ENCODE results near the gene DEXI. TPM values are rescaled to one million over a fixed set of nuclear protein-coding genes. Genes with fewer than 3 reads are reported as not detected.
"Not testable (repeated sequence)": the region's sequence is repeated elsewhere in the genome, so short reads cannot be mapped to it uniquely, and the experiment has no call there.

The DEXI gene
- polyA plus RNA-seq, 4 donors, result 40.6 to 57.3 (median 45.0) TPM

DNA sequence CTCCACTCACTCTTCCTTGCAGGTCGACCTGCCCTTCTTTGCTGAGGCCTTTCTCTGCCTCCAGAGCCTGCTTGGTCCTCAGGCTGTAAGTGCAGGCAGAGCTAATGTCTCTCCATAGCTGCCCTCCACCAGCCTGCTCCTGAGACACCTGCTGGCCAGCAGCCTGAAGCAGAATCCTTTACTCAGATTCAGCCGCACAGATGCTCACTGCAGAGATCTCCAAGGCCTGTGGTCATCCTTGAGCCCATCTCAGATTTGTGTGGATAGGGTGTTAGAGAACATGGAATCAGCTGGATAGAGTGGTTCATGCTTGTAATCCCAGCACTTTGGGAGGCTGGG is 11.5 kb downstream of the DEXI start:
- no peak for DNase-seq (ENCODE audit: low read depth in 4 of 4, low spot score in 2 of 4)

DNA sequence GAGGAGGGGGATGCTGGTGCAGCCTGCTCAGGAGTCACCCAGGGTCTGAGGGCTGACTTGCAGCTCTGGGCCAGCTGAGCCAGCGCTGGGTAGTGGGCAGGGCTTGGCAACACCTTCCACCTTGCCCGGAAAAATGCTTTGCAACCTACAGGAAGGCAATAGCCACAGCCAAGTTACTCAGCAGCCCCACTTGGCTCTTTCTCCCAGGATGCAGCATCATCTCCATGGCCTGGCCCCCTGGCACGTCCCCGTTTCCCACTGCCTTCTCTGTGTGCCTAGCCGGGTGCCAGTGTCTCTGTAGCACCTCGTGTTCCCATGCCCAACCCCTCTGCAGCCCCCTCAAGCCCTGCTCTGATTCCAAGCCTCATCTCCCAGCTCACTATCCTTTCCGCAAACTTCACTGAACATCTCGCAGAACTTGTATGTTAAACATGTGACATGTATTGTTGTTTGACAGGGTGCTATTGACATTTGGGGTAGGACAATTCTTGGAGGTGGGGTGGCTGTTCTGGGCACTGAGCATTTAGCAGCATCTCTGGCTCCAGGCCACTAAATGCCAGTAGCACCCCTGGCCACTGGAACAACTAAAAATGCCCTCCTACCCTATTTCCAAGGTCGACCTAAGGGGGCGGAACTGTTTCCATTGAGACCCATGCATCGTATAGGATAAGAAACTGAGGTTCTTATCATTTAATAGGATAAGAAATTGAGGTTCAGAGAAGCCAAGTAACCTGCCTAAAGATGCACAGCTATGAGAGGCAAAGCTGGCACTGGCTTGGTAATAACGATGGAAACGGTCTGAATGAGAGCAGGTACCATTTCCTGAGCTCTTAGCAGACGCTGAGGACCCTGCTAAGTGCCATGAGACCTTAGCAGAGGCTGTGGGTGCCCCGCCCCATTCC is 12.2 kb downstream of the DEXI start:
- DNase-seq (ENCODE audit: low read depth in 4 of 4, low spot score in 2 of 4), result no peak

DNA sequence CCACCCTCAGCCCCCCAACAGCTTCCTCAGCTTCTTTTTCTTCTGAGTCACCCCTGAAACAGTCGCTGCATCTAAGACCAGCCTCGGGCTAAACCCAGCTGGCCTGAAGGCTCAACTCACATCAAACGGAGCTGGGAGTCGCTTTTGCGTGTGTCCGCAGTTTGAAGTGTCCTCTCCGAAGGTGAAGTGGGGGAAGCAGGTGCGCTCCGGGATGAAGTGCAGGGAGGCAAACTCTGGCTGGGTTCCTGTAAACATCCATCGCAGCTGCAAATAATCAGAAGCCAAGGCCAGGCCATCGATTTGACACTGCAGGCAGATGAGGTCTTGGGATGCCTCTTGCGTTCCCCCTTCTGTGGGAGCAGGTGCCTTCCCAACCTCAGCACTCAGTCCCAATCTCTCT is 13.2 kb downstream of the DEXI start:
- DNase-seq (ENCODE audit: low read depth in 4 of 4, low spot score in 2 of 4), result not testable (repeated sequence)

DNA sequence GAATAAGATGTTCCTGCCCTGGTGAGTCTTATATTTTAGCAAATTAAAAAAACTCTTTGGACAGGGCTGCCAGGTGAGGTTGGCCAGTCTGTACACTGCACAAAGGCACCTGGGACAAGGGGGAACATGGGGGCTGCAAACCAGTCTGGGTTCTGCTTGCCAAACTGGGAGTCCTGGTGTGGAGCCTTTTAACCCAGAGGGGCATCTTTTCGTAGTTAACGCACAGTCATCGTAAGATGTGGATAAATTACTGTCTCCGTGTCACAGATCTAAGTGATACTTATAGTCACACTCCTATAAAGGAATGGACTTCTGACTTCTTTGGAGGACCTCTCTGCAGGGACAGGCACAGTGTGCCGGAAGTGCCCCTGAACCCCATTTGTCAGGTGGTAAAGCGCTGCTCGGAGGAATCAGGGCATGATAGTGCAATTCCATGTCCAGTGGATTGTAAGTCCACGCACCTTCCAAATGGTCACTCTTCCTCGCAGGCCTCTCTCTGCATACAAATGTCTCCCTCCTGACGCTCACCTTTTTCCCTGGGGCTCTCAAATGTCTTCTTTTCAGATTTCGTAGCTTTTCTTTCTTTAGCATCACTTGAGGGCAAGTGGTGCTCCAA is 14.7 kb downstream of the DEXI start:
- no peak for DNase-seq (ENCODE audit: low read depth in 4 of 4, low spot score in 2 of 4)

DNA sequence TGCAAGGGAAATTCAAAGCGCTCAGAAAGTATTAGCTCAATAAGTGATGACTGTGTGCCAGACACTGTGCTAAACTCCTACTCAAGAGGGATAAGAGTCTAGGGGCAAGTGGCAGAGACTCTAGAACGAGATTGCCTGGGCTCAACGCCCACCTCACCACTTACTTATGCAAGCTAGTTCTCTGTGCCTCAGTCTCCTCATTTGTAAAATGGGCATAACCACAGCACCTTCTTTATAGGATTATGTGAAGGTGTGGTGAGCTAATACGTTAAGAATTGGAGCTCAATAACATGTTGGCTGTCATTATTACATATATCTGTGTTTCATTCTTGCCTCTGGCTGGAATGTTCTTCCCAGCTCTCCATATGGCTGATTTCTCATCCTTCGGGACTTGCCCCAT is 15.4 kb downstream of the DEXI start:
- no peak for DNase-seq (ENCODE audit: low read depth in 4 of 4, low spot score in 2 of 4)

DNA sequence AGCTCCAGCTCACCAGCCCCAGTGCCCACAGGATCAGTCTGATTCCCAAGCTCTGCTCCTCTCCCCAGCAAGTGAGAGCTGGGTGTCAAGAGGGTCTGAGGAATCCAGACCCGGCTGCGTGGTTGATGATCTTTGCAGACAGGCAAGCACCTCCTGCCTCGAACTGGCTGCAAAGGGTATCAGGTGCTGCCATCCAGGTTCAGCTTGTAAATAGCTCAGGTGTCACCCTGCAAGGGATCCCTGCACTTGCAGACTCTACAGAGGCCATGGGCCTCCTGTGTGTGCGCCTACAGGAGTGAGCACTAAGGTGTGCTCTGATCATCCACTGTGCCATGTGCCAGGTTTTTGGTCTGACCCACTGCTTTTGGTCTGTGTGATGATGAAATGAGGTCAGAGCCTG is 16.2 kb downstream of the DEXI start:
- DNase-seq (ENCODE audit: low read depth in 4 of 4, low spot score in 2 of 4), result no peak

DNA sequence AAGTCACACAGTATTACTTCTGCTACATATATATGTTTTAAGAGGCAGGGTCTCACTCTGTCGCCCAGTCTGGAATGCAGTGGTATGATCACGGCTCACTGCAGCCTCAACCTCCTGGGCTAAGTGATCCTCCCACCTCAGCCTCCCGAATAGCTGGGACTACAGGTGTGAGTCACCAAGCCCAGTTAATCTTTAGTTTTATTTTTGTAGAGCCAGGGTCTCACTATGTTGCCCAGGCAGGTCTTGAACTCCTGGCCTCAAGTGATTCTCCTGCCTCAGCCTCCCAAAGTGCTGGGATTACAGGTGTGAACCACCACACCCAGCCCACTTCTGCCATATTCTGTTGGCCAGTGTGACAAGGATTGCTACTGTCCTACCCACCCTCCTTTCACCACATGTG is 17.0 kb downstream of the DEXI start:
- not testable (repeated sequence) for DNase-seq (ENCODE audit: low read depth in 4 of 4, low spot score in 2 of 4)

DNA sequence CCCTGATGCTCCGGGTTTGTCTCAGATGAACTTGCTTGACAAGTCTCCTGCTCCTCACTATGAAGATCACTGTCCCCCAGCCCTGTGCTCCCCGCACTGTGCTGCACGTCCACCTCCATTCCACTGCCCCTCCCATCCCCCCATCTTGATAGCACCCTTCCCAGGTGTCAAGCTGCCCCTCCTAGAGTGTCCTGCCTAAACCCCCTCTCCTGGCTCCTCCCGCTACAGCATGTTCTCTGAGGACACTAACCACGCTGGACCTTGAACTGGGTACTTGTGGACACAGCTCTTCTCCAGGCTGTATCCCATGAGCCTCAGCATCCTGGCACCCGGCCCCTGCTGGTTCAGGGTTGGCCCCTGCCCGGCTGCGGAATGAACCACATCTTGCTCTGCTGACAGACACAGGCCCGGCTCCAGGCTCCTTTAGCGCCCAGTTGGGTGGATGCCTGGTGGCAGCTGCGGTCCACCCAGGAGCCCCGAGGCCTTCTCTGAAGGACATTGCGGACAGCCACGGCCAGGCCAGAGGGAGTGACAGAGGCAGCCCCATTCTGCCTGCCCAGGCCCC is 18.5 kb downstream of the DEXI start:
- DNase-seq (ENCODE audit: low read depth in 4 of 4, low spot score in 2 of 4), result no peak

DNA sequence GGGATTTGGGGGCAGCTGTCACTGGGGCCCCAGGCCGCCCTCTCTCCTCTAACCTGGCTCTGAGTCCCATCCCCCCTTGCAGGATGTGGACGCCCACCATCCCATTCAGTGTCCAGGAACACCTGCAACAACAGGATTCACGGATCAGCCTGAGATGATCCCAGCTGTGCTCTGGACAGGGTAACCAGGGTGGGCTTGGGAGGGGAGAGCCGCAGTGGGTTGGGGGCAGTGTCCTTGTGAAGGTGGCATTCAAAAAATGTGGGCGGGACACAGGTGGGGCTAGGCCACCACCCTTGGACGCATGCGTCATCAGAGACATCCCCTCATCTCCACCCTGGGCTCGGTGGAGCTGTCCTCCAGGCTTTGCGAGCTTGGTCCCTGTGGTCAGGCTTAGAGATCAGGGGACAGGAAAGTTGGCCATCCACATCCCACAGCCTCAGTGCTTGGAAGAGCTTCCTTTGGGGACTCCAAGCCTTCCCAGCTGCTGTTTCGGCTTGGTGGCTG is 19.1 kb downstream of the DEXI start:
- no peak for DNase-seq (ENCODE audit: low read depth in 4 of 4, low spot score in 2 of 4)

DNA sequence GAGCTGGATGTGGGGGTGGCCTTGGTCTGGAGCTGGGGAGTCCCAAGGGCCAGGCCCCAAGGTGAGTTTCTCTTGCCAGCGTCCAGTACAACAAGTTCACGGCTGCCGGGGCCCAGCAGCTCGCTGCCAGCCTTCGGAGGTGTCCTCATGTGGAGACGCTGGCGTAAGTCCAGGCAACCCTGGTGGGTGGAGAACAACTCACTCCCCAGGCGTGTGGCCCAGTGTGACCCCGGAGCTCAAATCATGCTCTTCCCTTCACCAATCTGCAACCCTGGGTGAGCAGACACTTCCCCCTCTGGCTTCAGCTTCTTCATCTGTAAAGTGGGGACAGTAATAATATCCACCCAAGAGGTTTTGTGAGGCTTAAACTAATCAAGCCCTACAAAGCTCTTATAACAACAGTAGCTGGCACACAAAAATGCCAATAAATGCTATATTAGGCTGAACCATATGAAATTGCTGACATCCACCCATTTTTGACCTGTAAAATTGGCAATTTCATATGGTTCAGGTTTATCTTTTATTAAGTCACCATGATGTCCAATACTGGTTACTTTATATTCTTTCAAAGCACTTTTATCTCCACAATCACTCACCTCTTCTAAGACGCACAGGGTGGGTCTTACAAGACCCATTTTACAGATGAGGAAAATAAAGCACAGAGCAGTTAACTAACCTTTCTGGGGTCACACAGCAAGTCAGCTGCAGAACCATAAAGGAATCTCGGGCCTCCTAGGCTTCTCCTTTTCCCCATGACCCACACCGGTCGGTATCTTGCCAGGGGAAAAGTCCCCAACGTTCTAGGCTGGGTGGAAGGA is 19.7 kb downstream of the DEXI start:
- DNase-seq (ENCODE audit: low read depth in 4 of 4, low spot score in 2 of 4), result no peak

DNA sequence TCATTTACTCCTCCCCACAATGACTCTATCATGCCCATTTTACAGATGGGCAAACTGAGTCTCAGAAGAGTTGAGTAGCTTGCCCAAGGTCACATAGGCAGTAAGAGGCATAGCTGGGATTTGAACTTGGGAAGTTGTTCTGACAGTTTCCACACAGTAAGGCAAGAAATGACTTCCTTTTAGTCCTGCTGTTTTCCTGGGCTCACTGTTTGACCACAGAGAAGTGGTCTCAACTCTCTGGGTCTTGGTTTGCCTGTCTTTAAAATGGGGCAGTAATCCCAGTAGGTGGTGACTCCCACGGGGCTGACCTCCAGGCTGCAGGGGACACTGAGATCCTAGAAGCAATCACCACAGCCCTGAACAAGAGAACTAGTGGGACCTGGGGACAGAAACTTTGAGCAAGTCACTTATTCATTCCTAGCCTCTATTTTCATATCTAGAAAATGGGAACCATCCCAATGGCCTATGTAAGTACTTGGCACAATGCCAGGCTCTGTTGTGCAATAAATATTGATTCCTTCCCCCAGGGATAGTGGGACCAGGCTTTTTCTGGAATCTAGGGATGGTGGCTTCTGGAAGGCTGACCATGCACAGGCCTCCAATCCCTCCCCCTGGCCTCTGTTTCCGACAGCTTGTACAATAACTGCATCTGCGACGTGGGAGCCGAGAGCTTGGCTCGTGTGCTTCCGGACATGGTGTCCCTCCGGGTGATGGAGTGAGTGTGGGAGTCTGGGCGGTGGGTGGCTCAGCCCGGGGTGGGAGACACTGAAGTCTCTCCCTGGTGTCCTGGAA is 20.5 kb downstream of the DEXI start:
- DNase-seq (ENCODE audit: low read depth in 4 of 4, low spot score in 2 of 4), result no peak

DNA sequence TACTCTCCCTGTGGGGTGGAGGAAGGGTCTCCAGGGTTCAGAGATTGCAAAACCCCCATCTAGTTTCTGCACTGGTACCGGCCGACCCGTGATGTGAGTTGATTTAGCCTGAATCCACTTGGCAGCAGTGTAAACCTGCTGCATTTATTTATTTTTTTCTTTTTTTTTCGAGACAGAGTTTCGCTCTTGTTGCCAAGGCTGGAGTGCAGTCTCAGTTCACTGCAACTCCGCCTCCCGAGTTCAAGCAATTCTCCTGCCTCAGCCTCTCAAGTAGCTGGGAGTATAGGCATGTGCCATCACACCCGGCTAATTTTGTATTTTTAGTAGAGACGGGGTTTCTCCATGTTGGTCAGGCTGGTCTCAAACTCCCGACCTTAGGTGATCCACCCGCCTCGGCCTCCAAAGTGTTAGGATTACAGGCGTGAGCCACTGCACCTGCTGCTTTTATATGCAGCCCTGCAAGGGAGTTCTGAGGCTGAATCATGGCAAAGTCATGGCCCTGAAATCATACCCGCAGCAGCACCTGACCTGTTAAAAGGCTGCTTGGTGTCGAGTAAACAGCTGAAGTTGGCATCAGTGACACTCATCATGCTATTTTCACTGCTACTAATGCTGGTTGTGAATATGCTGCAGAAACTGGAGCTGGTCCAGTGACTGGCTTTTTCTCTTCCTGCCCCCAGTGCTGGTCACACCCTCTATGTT is 21.4 kb downstream of the DEXI start:
- no peak for DNase-seq (ENCODE audit: low read depth in 4 of 4, low spot score in 2 of 4)

DNA sequence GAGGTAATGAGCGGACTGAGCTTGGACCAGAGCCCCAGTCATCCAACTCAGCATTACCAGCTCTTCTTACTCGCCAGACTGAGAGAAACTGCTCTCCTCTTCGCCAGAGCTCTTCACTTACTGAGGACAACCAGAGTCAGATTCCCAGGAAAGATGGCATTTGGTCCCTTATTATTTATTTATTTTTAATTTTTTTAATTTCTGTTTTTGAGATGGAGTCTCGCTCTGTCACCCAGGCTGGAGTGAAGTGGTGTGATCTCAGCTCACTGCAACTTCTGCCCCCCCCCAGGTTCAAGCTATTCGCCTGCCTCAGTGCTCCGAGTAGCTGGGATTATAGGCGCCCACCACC is 23.3 kb downstream of the DEXI start:
- DNase-seq (ENCODE audit: low read depth in 4 of 4, low spot score in 2 of 4), result no peak

DNA sequence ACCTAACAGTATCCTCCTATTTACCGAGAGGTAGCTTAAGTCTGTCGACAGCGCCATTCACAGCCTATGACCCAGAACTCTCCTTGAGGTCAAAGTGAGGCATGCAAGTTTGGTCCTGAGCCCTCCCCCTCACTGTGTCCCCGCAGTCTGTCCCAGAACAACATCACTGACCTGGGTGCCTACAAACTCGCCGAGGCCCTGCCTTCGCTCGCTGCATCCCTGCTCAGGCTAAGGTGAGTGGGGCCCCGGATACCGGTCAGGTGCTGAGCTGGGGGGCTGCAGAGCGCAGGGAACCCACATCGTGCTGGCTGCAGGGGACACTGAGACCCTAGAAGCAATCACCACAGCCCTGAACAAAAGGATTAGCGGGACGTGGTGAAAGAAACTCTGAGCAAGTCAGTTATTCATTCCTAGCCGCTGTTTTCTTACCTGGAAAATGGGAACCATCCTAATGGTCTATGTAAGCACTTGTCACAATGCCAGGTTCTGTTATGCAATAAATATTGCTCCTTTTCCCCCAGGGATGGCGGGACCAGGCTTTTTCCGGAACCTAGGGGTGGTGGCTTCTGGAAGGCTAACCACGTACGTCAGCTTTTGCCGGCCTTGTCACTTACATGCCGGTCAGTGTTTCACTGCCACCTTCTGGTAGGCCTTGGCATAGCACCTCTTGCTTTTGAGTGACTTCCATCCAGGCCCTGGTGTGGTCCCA is 23.8 kb downstream of the DEXI start:
- DNase-seq (ENCODE audit: low read depth in 4 of 4, low spot score in 2 of 4), result peak; percentile 74 to 86 (median 86)

DNA sequence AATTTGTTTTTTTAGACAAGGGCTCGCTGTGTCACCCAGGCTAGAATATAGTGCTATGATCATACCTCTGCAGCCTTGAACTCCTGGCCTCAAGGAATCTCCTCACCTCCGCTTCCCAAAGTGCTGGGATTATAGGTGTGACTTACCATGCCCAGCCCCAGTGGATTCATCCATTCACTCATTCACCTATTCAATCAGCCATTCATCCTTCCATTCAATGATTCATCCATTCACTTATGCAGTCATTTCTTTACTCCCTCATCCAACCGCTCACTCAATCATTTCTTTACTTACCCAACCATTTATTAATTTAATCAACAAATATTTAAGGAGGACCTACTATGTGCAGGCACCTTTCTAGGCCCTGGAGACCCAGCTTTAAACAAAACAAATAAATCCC is 25.7 kb downstream of the DEXI start:
- DNase-seq (ENCODE audit: low read depth in 4 of 4, low spot score in 2 of 4), result no peak

DNA sequence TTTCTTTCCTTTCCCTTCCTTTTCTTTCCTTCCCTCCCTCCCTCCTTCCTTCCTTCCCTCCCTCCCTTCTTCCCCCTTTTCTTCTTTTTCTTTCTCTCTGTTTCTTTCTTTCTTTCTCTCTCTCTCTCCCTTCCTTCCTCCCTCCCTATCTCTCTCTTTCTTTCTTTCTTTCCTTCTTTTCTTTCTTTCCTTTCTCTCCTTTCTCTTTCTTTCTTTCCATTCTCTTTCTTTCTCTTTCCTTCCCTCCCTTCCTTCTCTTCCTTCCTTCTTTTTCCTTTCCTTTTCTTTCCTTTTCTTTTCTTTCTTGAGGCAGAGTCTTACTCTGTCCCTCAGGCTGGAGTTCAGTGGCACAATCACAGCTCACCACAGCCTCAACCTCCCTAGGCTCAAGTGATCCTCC is 31.0 kb downstream of the DEXI start:
- DNase-seq (ENCODE audit: low read depth in 4 of 4, low spot score in 2 of 4), result no peak

DNA sequence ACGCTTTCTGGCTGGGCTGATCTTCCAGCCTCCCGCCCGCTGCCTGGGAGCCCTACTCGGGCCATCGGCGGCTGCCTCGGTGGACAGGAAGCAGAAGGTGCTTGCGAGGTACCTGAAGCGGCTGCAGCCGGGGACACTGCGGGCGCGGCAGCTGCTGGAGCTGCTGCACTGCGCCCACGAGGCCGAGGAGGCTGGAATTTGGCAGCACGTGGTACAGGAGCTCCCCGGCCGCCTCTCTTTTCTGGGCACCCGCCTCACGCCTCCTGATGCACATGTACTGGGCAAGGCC is 34.6 kb downstream of the DEXI start:
- DNase-seq (ENCODE audit: low read depth in 4 of 4, low spot score in 2 of 4), result no peak

DNA sequence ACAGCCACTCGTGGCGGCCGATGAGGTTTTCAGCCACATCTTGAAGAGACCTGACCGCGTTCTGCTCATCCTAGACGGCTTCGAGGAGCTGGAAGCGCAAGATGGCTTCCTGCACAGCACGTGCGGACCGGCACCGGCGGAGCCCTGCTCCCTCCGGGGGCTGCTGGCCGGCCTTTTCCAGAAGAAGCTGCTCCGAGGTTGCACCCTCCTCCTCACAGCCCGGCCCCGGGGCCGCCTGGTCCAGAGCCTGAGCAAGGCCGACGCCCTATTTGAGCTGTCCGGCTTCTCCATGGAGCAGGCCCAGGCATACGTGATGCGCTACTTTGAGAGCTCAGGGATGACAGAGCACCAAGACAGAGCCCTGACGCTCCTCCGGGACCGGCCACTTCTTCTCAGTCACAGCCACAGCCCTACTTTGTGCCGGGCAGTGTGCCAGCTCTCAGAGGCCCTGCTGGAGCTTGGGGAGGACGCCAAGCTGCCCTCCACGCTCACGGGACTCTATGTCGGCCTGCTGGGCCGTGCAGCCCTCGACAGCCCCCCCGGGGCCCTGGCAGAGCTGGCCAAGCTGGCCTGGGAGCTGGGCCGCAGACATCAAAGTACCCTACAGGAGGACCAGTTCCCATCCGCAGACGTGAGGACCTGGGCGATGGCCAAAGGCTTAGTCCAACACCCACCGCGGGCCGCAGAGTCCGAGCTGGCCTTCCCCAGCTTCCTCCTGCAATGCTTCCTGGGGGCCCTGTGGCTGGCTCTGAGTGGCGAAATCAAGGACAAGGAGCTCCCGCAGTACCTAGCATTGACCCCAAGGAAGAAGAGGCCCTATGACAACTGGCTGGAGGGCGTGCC is 35.1 kb downstream of the DEXI start:
- DNase-seq (ENCODE audit: low read depth in 4 of 4, low spot score in 2 of 4), result no peak
